ENCODE data around the gene BABAM2.
A peak's percentile ranks its signal among the peaks of the same experiment; 100 is the strongest.

BABAM2 gene

DNA sequence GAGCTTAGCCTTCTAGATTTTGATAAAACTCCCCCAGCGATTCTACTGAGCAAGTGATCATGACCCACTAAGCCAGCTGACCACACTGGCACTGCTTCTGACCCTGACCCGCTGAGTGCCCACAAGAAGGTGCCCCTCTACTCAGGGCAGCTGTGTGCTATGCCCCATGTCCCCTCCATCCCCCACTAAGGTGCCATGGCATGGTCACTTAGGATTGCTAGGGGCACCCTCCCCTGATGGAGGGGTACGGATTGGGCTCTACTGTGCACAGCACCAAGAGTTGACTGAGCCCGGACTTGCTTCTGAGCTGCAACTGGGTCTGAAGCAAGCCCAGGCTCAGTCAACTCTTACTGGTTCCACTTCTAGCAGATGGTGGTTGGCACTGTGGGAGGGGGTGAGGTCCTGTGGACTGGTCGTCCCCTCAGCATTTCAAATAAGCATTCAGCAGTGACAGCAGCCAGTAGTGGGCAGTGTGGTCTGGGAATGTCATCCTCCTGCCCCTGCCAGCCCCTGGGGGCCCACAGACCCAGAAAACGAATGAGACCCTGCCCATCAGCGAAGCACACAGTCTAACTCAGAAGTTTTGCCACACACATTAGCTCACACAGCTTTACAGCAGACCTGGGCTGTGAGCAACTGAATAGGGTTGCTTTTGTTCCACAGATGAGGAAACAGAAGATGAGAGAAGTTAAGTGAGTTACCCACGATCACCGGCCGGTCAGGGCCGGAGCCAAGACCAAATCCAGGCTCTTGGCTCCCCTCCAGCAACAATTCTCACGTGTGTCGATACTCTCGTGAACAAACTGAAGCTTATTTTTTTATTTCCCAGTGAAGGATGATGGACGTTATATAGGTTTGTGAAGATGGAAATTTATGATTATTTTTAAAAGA, 450.0 kb downstream of the BABAM2 start:
- Histone ChIP-seq H3K36me3 (peaks cover 20% of the 10 kb centered on the region), H3K27ac (no peak overlapping the region), H3K9ac (no peak overlapping the region), H3K4me1 (peaks cover 13% of the 10 kb centered on the region), H3K4me2 (no peak overlapping the region), H4K20me1 (no peaks in the 10 kb centered on the region), H3K9me3 (no peaks in the 10 kb centered on the region), H3K4me3 (no peak overlapping the region), H3K27me3 (no peaks in the 10 kb centered on the region)
- TF ChIP-seq Cebpa-rat (IDR thresholded peaks at IDR 0.05): no peak

- Histone ChIP-seq H3K27me3 (no peaks in the 10 kb centered on the region), H3K4me1 (peaks cover 13% of the 10 kb centered on the region), H3K4me3 (no peak overlapping the region), H3K9ac (no peak overlapping the region), H3K4me2 (no peak overlapping the region), H3K36me3 (peaks cover 20% of the 10 kb centered on the region), H3K9me3 (no peaks in the 10 kb centered on the region), H3K27ac (no peak overlapping the region), H4K20me1 (no peaks in the 10 kb centered on the region)
- no peak for TF ChIP-seq Cebpa-rat (IDR thresholded peaks at IDR 0.05)
These were observed 450.8 kb downstream of the BABAM2 start for GRCh38 chr2:28341208-28341891.

GRCh38 chr2:28342081-28342967, 451.8 kb downstream of the BABAM2 start:
- Histone ChIP-seq H3K4me3 (no peak overlapping the region), H3K27me3 (no peaks in the 10 kb centered on the region), H3K27ac (no peak overlapping the region), H3K4me1 (peaks cover 15% of the 10 kb centered on the region), H3K9me3 (no peaks in the 10 kb centered on the region), H3K9ac (no peak overlapping the region), H3K36me3 (peaks cover 20% of the 10 kb centered on the region), H3K4me2 (peak overlapping the region; percentile 30), H4K20me1 (no peaks in the 10 kb centered on the region)
- TF ChIP-seq Cebpa-rat (IDR thresholded peaks at IDR 0.05): no peak

DNA sequence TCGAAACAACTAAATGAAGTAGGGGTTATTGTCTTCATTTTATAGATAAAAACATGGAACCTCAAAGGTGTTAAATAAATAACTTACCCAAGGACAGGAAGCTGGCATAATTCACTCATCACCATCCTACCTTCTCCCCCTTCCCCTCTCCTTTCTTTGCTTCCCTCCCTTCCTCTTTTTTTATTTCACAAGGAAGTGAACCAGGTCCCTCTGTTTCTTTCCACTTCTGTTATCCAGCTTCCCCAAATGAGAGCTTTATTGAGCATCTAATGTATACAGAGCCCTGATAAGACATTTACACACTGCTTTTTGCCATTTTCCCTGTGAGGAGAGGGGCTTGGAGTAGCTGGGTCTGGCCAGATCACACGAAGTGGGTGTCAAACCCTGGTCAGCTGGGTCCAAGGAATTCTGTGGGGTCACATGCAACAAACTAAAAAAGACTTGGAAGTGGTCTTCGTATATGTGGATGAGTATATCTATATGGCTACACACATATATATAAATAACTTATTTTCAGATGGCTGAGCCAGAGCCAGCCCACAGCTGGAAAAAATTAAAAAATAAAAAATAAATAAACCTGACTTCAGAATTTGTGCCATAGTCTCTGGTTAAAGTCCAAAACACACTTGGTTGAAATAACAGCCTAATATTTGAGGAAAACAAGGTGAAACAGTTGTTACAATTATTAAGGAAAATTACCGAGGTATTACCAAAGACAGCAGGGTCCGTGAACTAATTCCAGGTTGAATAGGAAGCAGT, 452.8 kb downstream of the BABAM2 start:
- no peaks in the 10 kb centered on the region for H3K9me3 ChIP-seq
- H3K9ac ChIP-seq: no peak overlapping the region
- H3K36me3 ChIP-seq: peaks cover 18% of the 10 kb centered on the region
- no peaks in the 10 kb centered on the region for H4K20me1 ChIP-seq
- H3K4me1 ChIP-seq: peaks cover 26% of the 10 kb centered on the region
- no peak overlapping the region for H3K4me3 ChIP-seq
- H3K4me2 ChIP-seq: peak overlapping the region; percentile 30; the same call in 1 of the 2 replicates
- TF ChIP-seq Cebpa-rat (IDR thresholded peaks at IDR 0.05): no peak
- H3K27me3 ChIP-seq: no peaks in the 10 kb centered on the region
- H3K27ac ChIP-seq: no peak overlapping the region

GRCh38 chr2:28343971-28344715, 453.6 kb downstream of the BABAM2 start:
- Histone ChIP-seq H3K9me3 (no peaks in the 10 kb centered on the region), H3K36me3 (peaks cover 10% of the 10 kb centered on the region), H4K20me1 (no peaks in the 10 kb centered on the region), H3K9ac (no peak overlapping the region), H3K27me3 (no peaks in the 10 kb centered on the region), H3K4me3 (no peak overlapping the region), H3K4me2 (no peak overlapping the region), H3K27ac (no peak overlapping the region), H3K4me1 (peaks cover 28% of the 10 kb centered on the region)
- TF ChIP-seq Cebpa-rat (IDR thresholded peaks at IDR 0.05): no peak

DNA sequence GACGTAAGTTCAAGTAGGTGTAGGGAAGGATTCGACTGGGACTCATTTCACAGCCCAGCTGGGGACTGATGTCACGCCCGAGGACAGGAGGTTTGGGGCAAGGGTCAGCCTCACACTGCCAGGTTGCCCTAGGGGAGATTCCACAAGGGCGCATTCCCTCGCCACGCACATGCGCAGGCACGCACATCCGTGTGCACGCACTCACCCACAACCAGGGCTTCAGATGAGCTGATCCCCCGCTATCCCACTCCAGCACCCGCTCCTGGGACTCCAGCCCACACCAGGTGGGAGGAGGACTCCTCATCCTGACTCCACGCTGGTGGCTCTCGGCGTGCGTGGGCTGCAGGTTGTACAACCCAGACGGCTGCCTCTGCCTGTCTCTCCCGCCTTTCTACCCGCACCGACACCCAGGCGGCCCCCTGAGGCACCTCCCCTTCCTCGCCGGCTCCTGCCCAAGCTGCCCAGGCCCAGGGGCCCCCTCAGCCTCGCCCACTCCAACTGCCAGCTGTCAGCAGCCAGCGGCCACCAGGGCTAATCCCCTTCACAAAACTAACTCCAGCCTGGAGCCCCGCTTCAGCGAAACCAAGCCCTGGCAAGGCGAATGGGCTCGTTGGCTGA, 454.3 kb downstream of the BABAM2 start:
- Histone ChIP-seq H3K27me3 (no peaks in the 10 kb centered on the region), H3K4me3 (no peak overlapping the region), H3K4me2 (no peak overlapping the region), H3K27ac (no peak overlapping the region), H3K4me1 (peaks cover 28% of the 10 kb centered on the region), H3K36me3 (peaks cover 3% of the 10 kb centered on the region), H3K9me3 (no peaks in the 10 kb centered on the region), H4K20me1 (no peaks in the 10 kb centered on the region), H3K9ac (no peak overlapping the region)
- TF ChIP-seq Cebpa-rat (IDR thresholded peaks at IDR 0.05): no peak

DNA sequence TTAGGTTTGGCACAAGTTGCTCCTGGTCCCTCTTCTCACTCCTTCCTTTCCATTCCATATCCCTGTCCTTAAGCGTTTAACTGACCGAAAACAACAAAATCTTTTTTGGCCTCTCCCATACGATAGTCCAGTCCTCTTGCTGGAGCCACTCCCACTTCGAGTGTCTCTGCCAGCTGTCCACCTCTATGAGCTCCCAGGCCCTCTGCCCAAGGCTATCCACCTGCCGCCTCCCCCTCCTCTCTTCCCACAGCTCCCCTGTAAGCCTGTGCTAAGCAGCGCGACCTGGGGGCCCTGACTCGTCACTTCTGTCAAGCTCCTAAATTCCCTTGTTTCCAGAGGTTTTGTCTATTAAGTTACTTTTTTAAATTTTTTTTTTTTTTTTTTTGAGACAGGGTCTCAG, 455.1 kb downstream of the BABAM2 start:
- Histone ChIP-seq H4K20me1 (no peaks in the 10 kb centered on the region), H3K4me2 (no peak overlapping the region), H3K27me3 (no peaks in the 10 kb centered on the region), H3K4me1 (peaks cover 28% of the 10 kb centered on the region), H3K36me3 (no peaks in the 10 kb centered on the region), H3K4me3 (no peak overlapping the region), H3K9me3 (no peaks in the 10 kb centered on the region), H3K9ac (no peak overlapping the region), H3K27ac (no peak overlapping the region)
- TF ChIP-seq Cebpa-rat (IDR thresholded peaks at IDR 0.05): no peak

- Histone ChIP-seq H3K9ac (no peak overlapping the region), H3K36me3 (no peaks in the 10 kb centered on the region), H4K20me1 (no peaks in the 10 kb centered on the region), H3K4me1 (peaks cover 28% of the 10 kb centered on the region), H3K4me2 (no peak overlapping the region), H3K27ac (no peak overlapping the region), H3K9me3 (no peaks in the 10 kb centered on the region), H3K4me3 (no peak overlapping the region), H3K27me3 (no peaks in the 10 kb centered on the region)
- TF ChIP-seq Cebpa-rat (IDR thresholded peaks at IDR 0.05): no peak
These were observed 456.1 kb downstream of the BABAM2 start for GRCh38 chr2:28346587-28346986.
